HepG2 (cell line): Measurements from ENCODE around the gene H2AZ2. TPM values are rescaled to one million over a fixed set of nuclear protein-coding genes. Genes with fewer than 3 reads are reported as not detected.

Experiments used
- DNMT1 ChIP-seq: sonication (generic); formaldehyde crosslinking; IDR thresholded peaks from 2 replicates; pipeline ENCODE4 v1.5.1; 2020; ENCODE audit warnings: mild to moderate bottlenecking, missing genetic modification reagents
- ELF1 ChIP-seq: sonication (generic); formaldehyde crosslinking; IDR thresholded peaks from 2 replicates; pipeline ENCODE4 v1.4.0; 2020; ENCODE audit warnings: missing genetic modification reagents
- MAF1 ChIP-seq: sonication (generic); formaldehyde crosslinking; IDR thresholded peaks from 2 replicates; pipeline ENCODE4 v1.5.0; 2020; ENCODE audit warnings: missing genetic modification reagents, borderline replicate concordance
- MYC ChIP-seq: sonication (generic); formaldehyde crosslinking; IDR thresholded peaks from 2 replicates; pipeline ENCODE4 v1.9.0; 2021; ENCODE audit warnings: missing genetic modification reagents, borderline replicate concordance
- RARG ChIP-seq: sonication (generic); formaldehyde crosslinking; IDR thresholded peaks from 2 replicates; pipeline ENCODE4 v1.4.0; 2020; ENCODE audit warnings: low read depth, mild to moderate bottlenecking, missing genetic modification reagents
- REL ChIP-seq: sonication (generic); formaldehyde crosslinking; conservative IDR thresholded peaks from 2 replicates; pipeline ENCODE4 v1.8.0; 2022; ENCODE audit warnings: mild to moderate bottlenecking, missing genetic modification reagents, moderate library complexity
- THYN1 ChIP-seq: sonication (generic); formaldehyde crosslinking; IDR thresholded peaks from 2 replicates; pipeline ENCODE4 v1.8.1; 2023; ENCODE audit warnings: low read depth, mild to moderate bottlenecking, moderate library complexity, missing genetic modification reagents, borderline replicate concordance
- TOPORS ChIP-seq: sonication (generic); formaldehyde crosslinking; IDR thresholded peaks from 2 replicates; pipeline ENCODE4 v1.8.0; 2023; ENCODE audit warnings: mild to moderate bottlenecking, missing genetic modification reagents
- YY1 ChIP-seq: IDR thresholded peaks from 2 replicates; pipeline ENCODE4 v1.6.1; 2011; ENCODE audit warnings: low read length, low read depth, moderate library complexity, mild to moderate bottlenecking; ENCODE audit not compliant: insufficient read depth, insufficient replicate concordance
- ZBED4 ChIP-seq: sonication (generic); formaldehyde crosslinking; IDR thresholded peaks from 2 replicates; pipeline ENCODE4 v1.4.0; 2020; ENCODE audit warnings: missing genetic modification reagents, borderline replicate concordance
- ZBTB8A ChIP-seq: sonication (generic); formaldehyde crosslinking; IDR thresholded peaks from 2 replicates; pipeline ENCODE4 v1.4.0; 2020; ENCODE audit warnings: mild to moderate bottlenecking, low read depth, missing genetic modification reagents, borderline replicate concordance
- ZNF142 ChIP-seq: sonication (generic); formaldehyde crosslinking; IDR thresholded peaks from 2 replicates; pipeline ENCODE4 v1.4.0; 2020; ENCODE audit warnings: missing genetic modification reagents
- ZNF275 ChIP-seq: sonication (generic); formaldehyde crosslinking; IDR thresholded peaks from 2 replicates; pipeline ENCODE4 v1.8.0; 2022; ENCODE audit warnings: missing genetic modification reagents, mild to moderate bottlenecking, inconsistent platforms, borderline replicate concordance
- ZNF281 ChIP-seq: sonication (generic); formaldehyde crosslinking; IDR thresholded peaks from 2 replicates; pipeline ENCODE4 v1.4.0; 2020; ENCODE audit warnings: missing genetic modification reagents, borderline replicate concordance
- ZNF326 ChIP-seq: sonication (generic); formaldehyde crosslinking; IDR thresholded peaks from 2 replicates; pipeline ENCODE4 v1.4.0; 2020; ENCODE audit warnings: missing genetic modification reagents, borderline replicate concordance
- polyA plus RNA-seq, 8 experiments: library from polyadenylated mRNA; depleted of rRNA in 3 of 8; stranded (reverse) in 7 of 8; unstranded in 1 of 8; fragments of >200 nt; fragmentation: Illumina TruSeq in 4 of 8; extraction: Trizol in 4 of 8; gene quantifications; 2 replicates each; pipeline versions ENCODE4 v1.2.1 to v1.2.3, GENCODE V29; 2011 to 2016; ENCODE audit warnings: low read depth in 4 of 8, missing spikeins in 1 of 8, mixed read lengths in 1 of 8; ENCODE audit not compliant: insufficient read depth in 1 of 8
- total RNA-seq, 5 experiments: library from RNA; depleted of rRNA; stranded (reverse); fragments of >200 nt; fragmentation: Illumina TruSeq; extraction: Trizol; gene quantifications; 2 replicates each; pipeline ENCODE4 v1.2.3, GENCODE V29; 2016; ENCODE audit warnings: low read depth in 1 of 5

The H2AZ2 gene
- total and polyA plus RNA-seq, 2 of the 13 experiments (the other 11 are each of a cell fraction or from before 2014, with no cell fraction given), result 121 to 223 TPM

GRCh38 chr7:44796034-44796503, 51.8 kb downstream of the H2AZ2 start (continued):
- no peak for TF ChIP-seq ZNF275
- no peak for TF ChIP-seq MAF1 (CRISPR knock-in tag)
- TF ChIP-seq ZBTB8A (CRISPR knock-in tag), result no peak
- TF ChIP-seq THYN1 (CRISPR knock-in tag), result no peak
- TF ChIP-seq ZNF326 (CRISPR knock-in tag), result no peak
- TF ChIP-seq MYC (CRISPR knock-in tag), result peak; percentile 79
- TF ChIP-seq ZBED4 (CRISPR knock-in tag), result no peak
- no peak for TF ChIP-seq DNMT1 (CRISPR knock-in tag)
- peak; percentile 66 for TF ChIP-seq YY1
- peak; percentile 58; the same call in 1 of the 2 replicates for TF ChIP-seq ELF1 (CRISPR knock-in tag)
- no peak for TF ChIP-seq TOPORS (CRISPR knock-in tag)
- no peak for TF ChIP-seq REL (CRISPR knock-in tag)
- TF ChIP-seq ZNF281, result peak; percentile 4; the same call in 1 of the 2 replicates
- 0 out of 2 replicates have a peak, but pooled peaks have one; percentile 1 for TF ChIP-seq ZNF142 (CRISPR knock-in tag)
- TF ChIP-seq RARG (CRISPR knock-in tag), result no peak
